GM12878 (cell line): ENCODE measurements around the gene NR1I3. TPM values are rescaled to one million over a fixed set of nuclear protein-coding genes. Genes with fewer than 3 reads are reported as not detected.
A peak's percentile ranks its signal among the peaks of the same experiment; 100 is the strongest.

Experiments
- ASH2L ChIP-seq: fragments of 300-600, 200-600 bp; sonication (generic); IDR thresholded peaks from 2 replicates; pipeline ENCODE4 v1.6.1; 2017; ENCODE audit warnings: low read depth, mild to moderate bottlenecking, borderline replicate concordance
- BACH1 ChIP-seq: fragments of 450-650 bp; IDR thresholded peaks from 2 replicates; pipeline ENCODE4 v1.6.1; 2017; ENCODE audit warnings: mild to moderate bottlenecking, borderline replicate concordance
- BCL11A ChIP-seq: IDR thresholded peaks from 2 replicates; pipeline ENCODE4 v1.6.1; 2011; ENCODE audit warnings: low read depth, low read length
- CBFB ChIP-seq: IDR thresholded peaks from 2 replicates; pipeline ENCODE4 v1.6.1; 2016; ENCODE audit warnings: antibody characterized with exemption, low read depth
- DPF2 ChIP-seq: fragments of 450-650 bp; IDR thresholded peaks from 2 replicates; pipeline ENCODE4 v1.6.1; 2017; ENCODE audit warnings: mild to moderate bottlenecking
- EP300 ChIP-seq, 2 experiments: fragments of 150-350 bp in 1 of 2; IDR thresholded peaks; 2 replicates each; pipeline ENCODE4 v1.6.1; 2011 to 2012; ENCODE audit warnings: low read depth in 2 of 2, low read length in 2 of 2, borderline replicate concordance in 1 of 2, improper control_type of control experiment in 1 of 2, inconsistent platforms in 1 of 2; ENCODE audit not compliant: control insufficient read depth in 1 of 2
- ESRRA ChIP-seq: IDR thresholded peaks from 2 replicates; pipeline ENCODE4 v1.6.1; 2012; ENCODE audit warnings: mild to moderate bottlenecking, low read length, improper control_type of control experiment
- FOXK2 ChIP-seq: fragments of 450-650 bp; IDR thresholded peaks from 2 replicates; pipeline ENCODE4 v1.6.1; 2017; ENCODE audit warnings: mild to moderate bottlenecking, moderate library complexity
- GATAD2B ChIP-seq: fragments of 450-650 bp; conservative IDR thresholded peaks from 2 replicates; pipeline ENCODE4 v1.6.1; 2017; ENCODE audit warnings: low read depth, mild to moderate bottlenecking, moderate library complexity
- IRF3 ChIP-seq: fragments of 450-650 bp; IDR thresholded peaks from 2 replicates; pipeline ENCODE4 v1.6.1; 2014; ENCODE audit warnings: mild to moderate bottlenecking
- KDM1A ChIP-seq: fragments of 200-600 bp; sonication (generic); IDR thresholded peaks from 2 replicates; pipeline ENCODE4 v1.6.1; 2016; ENCODE audit warnings: borderline replicate concordance
- MXI1 ChIP-seq: fragments of 150-350 bp; IDR thresholded peaks from 2 replicates; pipeline ENCODE4 v1.6.1; 2011; ENCODE audit warnings: low read depth, mild to moderate bottlenecking, inconsistent platforms, low read length, improper control_type of control experiment
- MYB ChIP-seq: fragments of 150-350 bp; IDR thresholded peaks from 2 replicates; pipeline ENCODE4 v1.6.1; 2014; ENCODE audit warnings: mild to moderate bottlenecking, low read depth, low read length, borderline replicate concordance
- NFIC ChIP-seq: IDR thresholded peaks from 2 replicates; pipeline ENCODE4 v1.6.1; 2012; ENCODE audit warnings: low read depth, mild to moderate bottlenecking, inconsistent platforms, low read length, moderate library complexity
- NR2F1 ChIP-seq: fragments of 450-650 bp; conservative IDR thresholded peaks from 2 replicates; pipeline ENCODE4 v1.6.1; 2017; ENCODE audit warnings: mild to moderate bottlenecking
- PAX8 ChIP-seq: fragments of 450-650 bp; IDR thresholded peaks from 2 replicates; pipeline ENCODE4 v1.6.1; 2017; ENCODE audit warnings: mild to moderate bottlenecking, moderate library complexity
- PKNOX1 ChIP-seq: fragments of 450-650 bp; IDR thresholded peaks from 2 replicates; pipeline ENCODE4 v1.6.1; 2016; ENCODE audit warnings: mild to moderate bottlenecking
- RCOR1 ChIP-seq: conservative IDR thresholded peaks from 2 replicates; pipeline ENCODE4 v1.6.1; 2012; ENCODE audit warnings: low read depth, low read length, improper control_type of control experiment
- TAF1 ChIP-seq: IDR thresholded peaks from 2 replicates; pipeline ENCODE4 v1.6.1; 2011; ENCODE audit warnings: mild to moderate bottlenecking, low read depth, low read length, borderline replicate concordance
- TBL1XR1 ChIP-seq: IDR thresholded peaks from 2 replicates; pipeline ENCODE4 v1.6.1; 2012; ENCODE audit warnings: low read depth, low read length, improper control_type of control experiment
- TCF7 ChIP-seq: IDR thresholded peaks from 2 replicates; pipeline ENCODE4 v1.6.1; 2014; ENCODE audit warnings: antibody characterized with exemption, borderline replicate concordance
- ZNF207 ChIP-seq: fragments of 450-650 bp; IDR thresholded peaks from 2 replicates; pipeline ENCODE4 v1.6.1; 2014; ENCODE audit warnings: antibody characterized with exemption, mild to moderate bottlenecking, borderline replicate concordance
- polyA plus RNA-seq, 11 experiments: library from polyadenylated mRNA; depleted of rRNA in 4 of 11; unstranded in 6 of 11; stranded (reverse) in 5 of 11; fragments of >200 nt; fragmentation: Nextera tagmentation in 4 of 11; fragmentation: Illumina TruSeq in 1 of 11; extraction: Ambion mirVana in 4 of 11; extraction: Trizol in 1 of 11; gene quantifications; 1 replicate in 1 of 11; 2 replicates in 10 of 11; pipeline versions ENCODE4 v1.2.1 to v1.2.3, GENCODE V29; 2011 to 2016; ENCODE audit warnings: inconsistent platforms in 2 of 11, missing spikeins in 2 of 11, low read depth in 1 of 11
- total RNA-seq, 4 experiments: library from RNA; depleted of rRNA in 3 of 4; stranded (reverse); fragments of >200 nt in 3 of 4; fragmentation: Illumina TruSeq in 1 of 4; extraction: Trizol in 1 of 4; gene quantifications; 2 replicates each; pipeline versions ENCODE4 v1.2.1 to v1.2.3, GENCODE V29; 2013 to 2021
- TF ChIP-seq, protein P1 (sequence below): fragments of 450-650 bp; IDR thresholded peaks from 2 replicates; pipeline ENCODE4 v1.6.1; 2017; ENCODE audit warnings: borderline replicate concordance
- TF ChIP-seq, protein P2 (sequence below): fragments of 450-650 bp; IDR thresholded peaks from 2 replicates; pipeline ENCODE4 v1.6.1; 2017; ENCODE audit warnings: mild to moderate bottlenecking, moderate library complexity

The NR1I3 gene
- total and polyA plus RNA-seq, 10 of the 15 experiments (the other 5 are each of a cell fraction or from before 2014, with no cell fraction given), result 0.13 to 0.52 (median 0.24) TPM; not detected in 7

GRCh38 chr1:161216945-161217712, 20.9 kb downstream of the NR1I3 start (continued):
- TF ChIP-seq MXI1 (0 out of 2 replicates have a peak, but pooled peaks have one; percentile 22), NR2F1 (peak; percentile 70), GATAD2B (0 out of 2 replicates have a peak, but pooled peaks have one; percentile 28), TCF7 (peak; percentile 51; the same call in 1 of the 2 replicates), EP300 (IDR thresholded peaks at IDR 0.05; ENCODE audit: borderline replicate concordance in 1 of 2, control insufficient read depth in 1 of 2, low read depth in 2 of 2, low read length in 2 of 2) (peak; percentile 11 to 73; a peak in 1 of 4 replicates), ASH2L (no peak), TAF1 (no peak), ESRRA (no peak), PKNOX1 (no peak; the same call in 1 of the 2 replicates), NFIC (peak; percentile 59; the same call in 1 of the 2 replicates), FOXK2 (no peak), IRF3 (no peak), KDM1A (no peak), MYB (no peak), RCOR1 (no peak), BCL11A (peak; percentile 46; the same call in 1 of the 2 replicates), BACH1 (no peak), DPF2 (peak; percentile 44; the same call in 1 of the 2 replicates), TBL1XR1 (no peak), PAX8 (no peak), ZNF207 (no peak), CBFB (peak; percentile 78; the same call in 1 of the 2 replicates)
- TF ChIP-seq, protein P1, sequence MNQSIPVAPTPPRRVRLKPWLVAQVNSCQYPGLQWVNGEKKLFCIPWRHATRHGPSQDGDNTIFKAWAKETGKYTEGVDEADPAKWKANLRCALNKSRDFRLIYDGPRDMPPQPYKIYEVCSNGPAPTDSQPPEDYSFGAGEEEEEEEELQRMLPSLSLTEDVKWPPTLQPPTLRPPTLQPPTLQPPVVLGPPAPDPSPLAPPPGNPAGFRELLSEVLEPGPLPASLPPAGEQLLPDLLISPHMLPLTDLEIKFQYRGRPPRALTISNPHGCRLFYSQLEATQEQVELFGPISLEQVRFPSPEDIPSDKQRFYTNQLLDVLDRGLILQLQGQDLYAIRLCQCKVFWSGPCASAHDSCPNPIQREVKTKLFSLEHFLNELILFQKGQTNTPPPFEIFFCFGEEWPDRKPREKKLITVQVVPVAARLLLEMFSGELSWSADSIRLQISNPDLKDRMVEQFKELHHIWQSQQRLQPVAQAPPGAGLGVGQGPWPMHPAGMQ, result no peak
- TF ChIP-seq, protein P2, sequence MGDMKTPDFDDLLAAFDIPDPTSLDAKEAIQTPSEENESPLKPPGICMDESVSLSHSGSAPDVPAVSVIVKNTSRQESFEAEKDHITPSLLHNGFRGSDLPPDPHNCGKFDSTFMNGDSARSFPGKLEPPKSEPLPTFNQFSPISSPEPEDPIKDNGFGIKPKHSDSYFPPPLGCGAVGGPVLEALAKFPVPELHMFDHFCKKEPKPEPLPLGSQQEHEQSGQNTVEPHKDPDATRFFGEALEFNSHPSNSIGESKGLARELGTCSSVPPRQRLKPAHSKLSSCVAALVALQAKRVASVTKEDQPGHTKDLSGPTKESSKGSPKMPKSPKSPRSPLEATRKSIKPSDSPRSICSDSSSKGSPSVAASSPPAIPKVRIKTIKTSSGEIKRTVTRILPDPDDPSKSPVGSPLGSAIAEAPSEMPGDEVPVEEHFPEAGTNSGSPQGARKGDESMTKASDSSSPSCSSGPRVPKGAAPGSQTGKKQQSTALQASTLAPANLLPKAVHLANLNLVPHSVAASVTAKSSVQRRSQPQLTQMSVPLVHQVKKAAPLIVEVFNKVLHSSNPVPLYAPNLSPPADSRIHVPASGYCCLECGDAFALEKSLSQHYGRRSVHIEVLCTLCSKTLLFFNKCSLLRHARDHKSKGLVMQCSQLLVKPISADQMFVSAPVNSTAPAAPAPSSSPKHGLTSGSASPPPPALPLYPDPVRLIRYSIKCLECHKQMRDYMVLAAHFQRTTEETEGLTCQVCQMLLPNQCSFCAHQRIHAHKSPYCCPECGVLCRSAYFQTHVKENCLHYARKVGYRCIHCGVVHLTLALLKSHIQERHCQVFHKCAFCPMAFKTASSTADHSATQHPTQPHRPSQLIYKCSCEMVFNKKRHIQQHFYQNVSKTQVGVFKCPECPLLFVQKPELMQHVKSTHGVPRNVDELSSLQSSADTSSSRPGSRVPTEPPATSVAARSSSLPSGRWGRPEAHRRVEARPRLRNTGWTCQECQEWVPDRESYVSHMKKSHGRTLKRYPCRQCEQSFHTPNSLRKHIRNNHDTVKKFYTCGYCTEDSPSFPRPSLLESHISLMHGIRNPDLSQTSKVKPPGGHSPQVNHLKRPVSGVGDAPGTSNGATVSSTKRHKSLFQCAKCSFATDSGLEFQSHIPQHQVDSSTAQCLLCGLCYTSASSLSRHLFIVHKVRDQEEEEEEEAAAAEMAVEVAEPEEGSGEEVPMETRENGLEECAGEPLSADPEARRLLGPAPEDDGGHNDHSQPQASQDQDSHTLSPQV, result no peak
